Nephron progenitor cell (in vitro differentiated cells): Measurements from ENCODE around the gene MAN1A2.
"Not testable (repeated sequence)": the region's sequence is repeated elsewhere in the genome, so short reads cannot be mapped to it uniquely, and the experiment has no call there.

ENCODE experiments used
- DNase-seq: peaks from one replicate; pipeline ENCODE4 v3.0.0; 2021
- H3K27ac Mint-ChIP-seq: 2 replicates; pipeline ENCODE4 v1.8.0; 2021; ENCODE audit warnings: mild to moderate bottlenecking, moderate library complexity, mixed read lengths
- H3K27me3 Mint-ChIP-seq: 2 replicates; pipeline ENCODE4 v1.8.0; 2021; ENCODE audit warnings: mild to moderate bottlenecking, low read depth, mixed read lengths; ENCODE audit not compliant: poor library complexity
- H3K36me3 Mint-ChIP-seq: 2 replicates; pipeline ENCODE4 v1.8.0; 2021; ENCODE audit warnings: low read depth, mixed read lengths
- H3K4me1 Mint-ChIP-seq: 2 replicates; pipeline ENCODE4 v1.8.0; 2021; ENCODE audit warnings: mixed read lengths
- H3K4me3 Mint-ChIP-seq: 2 replicates; pipeline ENCODE4 v1.8.0; 2021; ENCODE audit warnings: mild to moderate bottlenecking, moderate library complexity, mixed read lengths
- H3K9me3 Mint-ChIP-seq: 2 replicates; pipeline ENCODE4 v1.8.0; 2021; ENCODE audit warnings: mild to moderate bottlenecking, moderate library complexity, mixed read lengths
- TF ChIP-seq, protein P1 (sequence below): fragments of 200-600 bp; sonication (generic); IDR thresholded peaks from 2 replicates; pipeline ENCODE4 v1.5.0; 2021; ENCODE audit warnings: antibody characterized with exemption

Gene MAN1A2

DNA sequence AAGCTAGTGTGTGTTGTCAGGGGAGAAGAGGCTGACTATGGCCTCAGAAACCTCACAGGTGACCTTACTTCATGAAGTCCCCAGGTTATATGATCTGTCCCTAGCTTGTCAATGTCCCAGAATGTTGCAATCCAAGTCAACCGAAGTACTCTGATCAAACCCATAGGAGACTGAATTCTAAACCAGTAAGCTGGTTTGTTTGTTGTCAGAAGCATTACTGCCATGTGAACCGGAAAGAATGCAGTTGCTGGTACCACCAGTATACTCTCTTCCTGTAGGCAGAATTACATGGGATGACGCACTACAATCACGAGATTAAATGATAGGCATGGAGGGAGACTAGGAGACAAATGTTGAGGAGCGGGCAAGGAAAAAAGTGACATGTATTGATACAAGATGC, 26.1 kb upstream of the MAN1A2 start:
- H3K9me3 Mint-ChIP-seq, result peaks cover 7% of the 10 kb centered on the region
- TF ChIP-seq, protein P1, sequence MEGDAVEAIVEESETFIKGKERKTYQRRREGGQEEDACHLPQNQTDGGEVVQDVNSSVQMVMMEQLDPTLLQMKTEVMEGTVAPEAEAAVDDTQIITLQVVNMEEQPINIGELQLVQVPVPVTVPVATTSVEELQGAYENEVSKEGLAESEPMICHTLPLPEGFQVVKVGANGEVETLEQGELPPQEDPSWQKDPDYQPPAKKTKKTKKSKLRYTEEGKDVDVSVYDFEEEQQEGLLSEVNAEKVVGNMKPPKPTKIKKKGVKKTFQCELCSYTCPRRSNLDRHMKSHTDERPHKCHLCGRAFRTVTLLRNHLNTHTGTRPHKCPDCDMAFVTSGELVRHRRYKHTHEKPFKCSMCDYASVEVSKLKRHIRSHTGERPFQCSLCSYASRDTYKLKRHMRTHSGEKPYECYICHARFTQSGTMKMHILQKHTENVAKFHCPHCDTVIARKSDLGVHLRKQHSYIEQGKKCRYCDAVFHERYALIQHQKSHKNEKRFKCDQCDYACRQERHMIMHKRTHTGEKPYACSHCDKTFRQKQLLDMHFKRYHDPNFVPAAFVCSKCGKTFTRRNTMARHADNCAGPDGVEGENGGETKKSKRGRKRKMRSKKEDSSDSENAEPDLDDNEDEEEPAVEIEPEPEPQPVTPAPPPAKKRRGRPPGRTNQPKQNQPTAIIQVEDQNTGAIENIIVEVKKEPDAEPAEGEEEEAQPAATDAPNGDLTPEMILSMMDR, result no peak
- peaks cover 5% of the 10 kb centered on the region for H3K27me3 Mint-ChIP-seq
- no peaks in the 10 kb centered on the region for H3K36me3 Mint-ChIP-seq
- no peak overlapping the region for H3K27ac Mint-ChIP-seq
- peaks cover 53% of the 10 kb centered on the region for H3K4me1 Mint-ChIP-seq
- no peak overlapping the region for H3K4me3 Mint-ChIP-seq
- no peak for DNase-seq

DNA sequence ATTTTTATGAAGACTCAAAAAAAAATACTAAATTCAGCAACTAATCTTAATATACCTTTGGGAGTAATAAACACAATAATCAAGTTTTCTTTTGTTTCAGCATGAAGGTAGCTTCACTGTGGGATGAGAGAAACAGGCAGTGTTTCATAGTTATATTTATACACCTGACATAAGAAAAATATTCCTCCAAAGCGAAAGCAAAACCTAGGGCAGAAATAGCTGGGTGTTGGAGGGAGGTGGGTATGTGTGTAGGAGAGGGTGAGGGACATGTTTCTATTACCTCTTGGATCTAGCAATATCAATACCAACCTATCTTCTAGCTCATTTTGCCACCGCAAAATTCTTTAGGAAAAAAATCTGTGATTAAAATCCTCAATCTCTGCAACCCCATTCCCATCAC, 24.9 kb upstream of the MAN1A2 start:
- no peak overlapping the region for H3K27ac Mint-ChIP-seq
- H3K36me3 Mint-ChIP-seq, result no peaks in the 10 kb centered on the region
- DNase-seq, result no peak
- peaks cover 5% of the 10 kb centered on the region for H3K27me3 Mint-ChIP-seq
- H3K4me1 Mint-ChIP-seq, result peaks cover 55% of the 10 kb centered on the region
- no peak overlapping the region for H3K4me3 Mint-ChIP-seq
- TF ChIP-seq, protein P1, result no peak
- peaks cover 7% of the 10 kb centered on the region for H3K9me3 Mint-ChIP-seq

DNA sequence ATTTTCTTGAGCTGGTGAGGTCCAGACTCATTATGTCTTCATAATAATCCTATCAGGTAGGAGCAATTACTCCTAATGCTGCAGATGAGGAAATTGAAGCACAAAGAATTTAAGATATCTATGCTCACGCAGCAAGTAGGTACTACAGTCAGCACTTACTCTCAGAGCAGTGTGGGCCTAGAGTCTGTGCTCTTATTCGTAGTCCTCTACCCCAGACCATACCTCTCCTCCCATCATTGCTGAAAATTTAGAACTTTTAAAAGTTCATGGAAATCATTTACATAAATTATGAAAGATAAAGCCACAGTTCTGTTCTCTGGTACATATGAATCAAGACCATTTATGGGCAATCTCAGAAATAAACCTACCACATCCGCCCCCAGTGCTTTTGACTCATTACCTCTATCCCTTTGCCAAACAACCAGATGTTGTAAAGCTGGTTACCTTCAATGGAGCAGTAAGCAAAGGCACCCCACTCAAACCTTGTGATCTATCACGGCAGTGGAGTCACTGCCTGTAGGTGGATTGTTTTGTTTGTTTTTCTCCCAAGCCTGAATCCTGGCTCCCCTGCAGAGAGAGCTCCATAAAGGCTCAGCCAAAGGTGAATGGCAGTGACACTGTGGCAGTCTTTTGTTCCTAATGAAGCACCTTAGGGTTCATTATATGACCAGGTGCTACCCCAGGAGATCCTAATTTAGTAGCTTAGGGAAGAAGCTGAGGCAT, 20.9 kb upstream of the MAN1A2 start:
- H3K27ac Mint-ChIP-seq, result no peak overlapping the region
- H3K4me3 Mint-ChIP-seq, result no peak overlapping the region
- no peaks in the 10 kb centered on the region for H3K36me3 Mint-ChIP-seq
- peaks cover 3% of the 10 kb centered on the region for H3K27me3 Mint-ChIP-seq
- TF ChIP-seq, protein P1, result no peak
- H3K4me1 Mint-ChIP-seq, result peaks cover 32% of the 10 kb centered on the region
- H3K9me3 Mint-ChIP-seq, result no peaks in the 10 kb centered on the region
- no peak for DNase-seq

DNA sequence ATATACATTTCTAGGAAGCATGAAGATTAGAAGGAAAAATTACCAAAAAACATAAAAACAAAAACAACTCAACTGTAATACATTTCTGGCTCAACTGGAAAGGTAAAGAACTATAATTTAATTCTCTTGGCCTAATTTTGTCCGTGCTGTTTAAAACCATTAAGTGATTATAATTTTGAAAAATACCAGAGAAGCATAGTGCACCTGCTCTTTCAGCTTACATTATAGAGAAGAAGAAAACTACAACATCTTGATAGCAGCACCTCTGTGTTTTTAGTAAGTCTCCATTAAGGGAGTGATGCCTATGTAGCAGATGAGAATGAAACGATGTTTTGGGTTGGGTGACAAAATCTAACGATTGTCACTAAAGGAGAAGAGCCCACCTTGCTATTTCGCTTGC, 19.3 kb upstream of the MAN1A2 start:
- H3K36me3 Mint-ChIP-seq, result no peaks in the 10 kb centered on the region
- peaks cover 20% of the 10 kb centered on the region for H3K4me1 Mint-ChIP-seq
- H3K4me3 Mint-ChIP-seq, result no peak overlapping the region
- TF ChIP-seq, protein P1, result no peak
- no peak for DNase-seq
- no peak overlapping the region for H3K27ac Mint-ChIP-seq
- peaks cover 6% of the 10 kb centered on the region for H3K9me3 Mint-ChIP-seq
- H3K27me3 Mint-ChIP-seq, result peaks cover 3% of the 10 kb centered on the region

DNA sequence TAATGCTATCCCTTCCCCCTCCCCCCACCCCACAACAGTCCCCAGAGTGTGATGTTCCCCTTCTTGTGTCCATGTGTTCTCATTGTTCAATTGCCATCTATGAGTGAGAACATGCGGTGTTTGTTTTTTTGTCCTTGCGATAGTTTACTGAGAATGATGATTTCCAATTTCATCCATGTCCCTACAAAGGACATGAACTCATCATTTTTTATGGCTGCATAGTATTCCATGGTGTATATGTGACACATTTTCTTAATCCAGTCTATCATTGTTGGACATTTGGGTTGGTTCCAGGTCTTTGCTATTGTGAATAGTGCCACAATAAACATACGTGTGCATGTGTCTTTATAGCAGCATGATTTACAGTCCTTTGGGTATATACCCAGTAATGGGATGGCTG, 14.6 kb upstream of the MAN1A2 start:
- not testable (repeated sequence) for H3K4me1 Mint-ChIP-seq, DNase-seq, H3K27me3 Mint-ChIP-seq, H3K27ac Mint-ChIP-seq, H3K36me3 Mint-ChIP-seq, H3K4me3 Mint-ChIP-seq
- H3K9me3 Mint-ChIP-seq, result peaks cover 39% of the 10 kb centered on the region

DNA sequence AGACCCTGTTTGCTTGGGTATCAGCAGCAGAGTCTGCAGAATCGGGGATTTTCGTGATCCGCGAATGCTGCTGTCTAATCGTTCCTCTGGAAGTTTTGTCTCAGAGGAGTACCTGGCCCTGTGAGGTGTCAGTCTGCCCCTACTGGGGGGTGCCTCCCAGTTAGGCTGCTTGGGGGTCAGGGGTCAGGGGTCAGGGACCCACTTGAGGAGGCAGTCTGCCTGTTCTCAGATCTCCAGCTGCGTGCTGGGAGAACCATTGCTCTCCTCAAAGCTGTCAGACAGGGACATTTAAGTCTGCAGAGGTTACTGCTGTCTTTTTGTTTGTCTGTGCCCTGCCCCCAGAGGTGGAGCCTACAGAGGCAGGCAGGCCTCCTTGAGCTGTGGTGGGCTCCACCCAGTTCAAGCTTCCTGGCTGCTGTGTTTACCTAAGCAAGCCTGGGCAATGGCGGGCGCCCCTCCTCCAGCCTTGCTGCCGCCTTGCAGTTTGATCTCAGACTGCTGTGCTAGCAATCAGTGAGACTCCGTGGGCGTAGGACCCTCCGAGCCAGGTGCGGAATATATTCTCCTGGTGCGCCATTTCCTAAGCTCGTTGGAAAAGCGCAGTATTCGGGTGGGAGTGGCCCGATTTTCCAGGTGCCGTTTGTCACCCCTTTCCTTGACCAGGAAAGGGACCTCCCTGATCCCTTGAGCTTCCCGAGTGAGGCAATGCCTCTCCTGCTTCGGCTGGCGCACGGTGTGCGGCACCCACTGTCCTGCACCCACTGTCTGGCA, 9.2 kb upstream of the MAN1A2 start:
- Mint-ChIP-seq H3K4me3 (peak overlapping the region; percentile 45), H3K27ac (peak overlapping the region; percentile 61), H3K4me1 (peaks cover 18% of the 10 kb centered on the region), H3K9me3 (peaks cover 53% of the 10 kb centered on the region), H3K36me3 (peaks cover 21% of the 10 kb centered on the region)
- not testable (repeated sequence) for H3K27me3 Mint-ChIP-seq, DNase-seq

DNA sequence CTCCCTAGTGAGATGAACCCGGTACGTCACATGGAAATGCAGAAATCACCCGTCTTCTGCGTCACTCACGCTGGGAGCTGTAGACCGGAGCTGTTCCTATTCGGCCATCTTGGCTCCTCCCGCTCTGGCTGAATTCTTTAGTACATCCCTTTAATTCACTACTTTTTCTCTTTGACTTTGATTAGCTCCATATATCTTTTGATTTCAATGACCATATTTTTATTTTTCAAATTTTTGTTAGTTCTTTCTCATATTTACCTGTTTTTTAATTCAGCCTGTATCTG, 8.7 kb upstream of the MAN1A2 start:
- Mint-ChIP-seq H3K4me1 (peaks cover 19% of the 10 kb centered on the region), H3K4me3 (peak overlapping the region; percentile 45), H3K36me3 (peaks cover 21% of the 10 kb centered on the region), H3K9me3 (peaks cover 50% of the 10 kb centered on the region), H3K27ac (peak overlapping the region; percentile 61)
- DNase-seq, H3K27me3 Mint-ChIP-seq: not testable (repeated sequence)
